GM21526 (cell line): ENCODE measurements around the gene CALD1.
A peak's percentile ranks its signal among the peaks of the same experiment; 100 is the strongest.

Source experiments
- ATAC-seq: cut with Tn5 transposase; IDR thresholded peaks from one replicate; pipeline ENCODE4 v1.9.1; 2021; ENCODE audit warnings: moderate library complexity; ENCODE audit not compliant: unreplicated experiment, low FRiP score

The CALD1 gene

DNA sequence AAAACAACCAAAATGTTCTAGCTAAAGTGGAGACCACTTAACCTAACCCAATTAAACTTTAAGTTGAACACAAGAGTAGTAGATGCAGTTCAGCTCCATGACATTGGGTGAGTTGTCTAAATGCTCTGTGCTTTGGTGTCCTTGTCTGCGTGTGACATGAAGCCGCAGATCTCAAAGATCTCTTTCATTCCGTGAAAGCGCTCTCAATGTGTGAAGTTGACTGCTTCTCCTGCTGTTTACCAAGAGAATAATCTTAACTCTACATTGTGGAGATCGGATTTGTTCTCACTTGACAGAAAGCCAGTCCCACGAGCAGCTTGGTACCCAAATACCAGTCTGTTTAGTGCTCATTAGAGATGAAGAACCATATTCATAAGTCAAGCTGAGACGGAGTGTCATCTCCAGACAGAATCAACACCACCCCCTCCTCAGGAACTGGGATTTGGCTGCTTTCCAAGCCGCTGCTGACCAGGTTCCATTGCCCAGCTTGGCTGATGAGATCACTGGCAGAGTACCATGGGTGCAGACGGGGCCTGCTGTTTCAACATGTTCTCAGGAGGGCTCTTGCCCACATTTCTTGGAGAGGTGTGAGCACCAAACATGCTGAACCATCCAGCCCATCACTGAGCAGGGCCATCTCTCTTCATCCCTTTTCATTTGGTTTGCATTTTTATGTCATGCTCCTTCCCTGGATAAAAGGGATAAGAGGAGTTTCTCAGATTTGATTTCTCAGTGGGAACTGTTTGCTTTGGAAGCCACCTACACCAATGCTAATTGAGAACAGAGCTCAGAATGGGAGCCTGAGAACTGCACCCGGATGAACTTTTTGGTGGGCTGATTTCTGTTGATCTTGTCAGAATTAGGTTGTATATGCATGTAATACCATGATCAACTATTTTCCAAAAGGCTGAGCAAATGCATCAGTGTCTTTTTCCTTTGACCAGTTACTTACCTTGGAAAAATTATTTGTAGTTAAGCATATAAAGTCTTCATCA lies 111.1 kb downstream of the CALD1 start:
- no peak for ATAC-seq

DNA sequence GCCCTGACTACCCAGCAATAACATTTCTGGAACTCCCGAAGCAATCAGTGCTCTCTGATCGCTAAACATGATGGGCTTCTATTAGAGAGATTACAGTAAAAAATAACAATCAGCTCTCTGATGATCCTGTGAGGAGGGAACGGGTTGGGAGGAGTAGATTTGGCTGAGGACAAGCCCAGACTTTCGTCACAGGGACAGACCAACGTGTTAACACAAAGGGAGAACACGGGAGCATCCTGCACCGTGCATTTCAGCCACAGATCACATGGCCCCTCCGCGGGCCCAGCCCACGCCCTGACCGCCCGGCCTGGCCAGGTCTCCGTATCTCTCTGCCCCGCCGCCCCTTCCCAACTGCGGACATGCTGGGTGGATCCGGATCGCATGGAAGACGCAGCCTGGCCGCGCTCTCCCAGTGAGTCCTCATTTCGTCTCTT lies 111.8 kb downstream of the CALD1 start:
- ATAC-seq, result no peak

DNA sequence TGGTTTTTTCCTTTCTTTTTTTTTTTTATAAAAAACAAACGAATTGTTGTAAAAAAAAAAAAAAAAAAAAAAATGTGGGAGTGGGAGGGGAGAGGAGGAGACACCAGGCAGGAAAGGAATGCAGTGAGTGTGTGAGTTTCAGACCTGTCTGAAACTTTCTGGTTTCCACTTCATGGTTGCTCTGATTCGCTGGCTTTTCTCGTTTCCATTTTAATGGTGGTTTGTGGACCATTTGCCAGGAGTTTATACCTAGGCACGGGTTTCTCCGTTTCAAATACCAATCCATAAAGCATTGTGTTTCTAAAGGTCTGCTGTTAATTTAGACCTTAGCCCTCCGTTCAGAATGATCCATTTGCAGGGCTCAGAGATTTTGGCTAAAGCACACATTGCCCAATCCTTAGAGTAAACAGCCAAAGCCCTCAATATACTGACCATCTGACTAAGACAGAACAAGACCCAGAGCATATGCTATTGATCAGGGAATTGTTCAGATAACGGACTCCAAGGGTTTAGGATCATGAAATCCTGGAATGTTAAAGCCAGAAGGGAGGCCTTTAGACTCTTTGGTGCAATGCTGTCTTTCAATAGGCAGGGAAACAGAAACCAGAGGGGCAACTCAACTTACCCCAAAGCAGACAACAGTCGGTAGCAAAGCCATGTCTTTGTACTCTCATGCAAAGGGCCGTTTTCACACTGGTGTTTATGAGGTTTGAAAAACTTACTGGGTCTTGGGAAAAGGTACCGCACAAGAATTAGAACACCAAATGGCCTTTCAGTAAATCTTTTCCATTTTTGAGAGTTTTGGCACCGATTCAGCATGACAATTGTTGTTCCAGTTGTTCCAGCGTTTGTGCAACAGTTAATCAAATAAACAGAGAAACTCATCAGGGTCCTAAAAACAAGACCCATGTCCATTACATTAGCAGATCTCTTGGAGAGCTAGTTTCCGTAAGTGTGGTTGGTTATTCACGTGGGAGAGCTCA lies 112.6 kb downstream of the CALD1 start:
- no peak for ATAC-seq

- no peak for ATAC-seq
Measured at GRCh38 chr7:134892963-134893362, 113.5 kb downstream of the CALD1 start.

- no peak for ATAC-seq
Measured at GRCh38 chr7:134893920-134894319, 114.5 kb downstream of the CALD1 start.

DNA sequence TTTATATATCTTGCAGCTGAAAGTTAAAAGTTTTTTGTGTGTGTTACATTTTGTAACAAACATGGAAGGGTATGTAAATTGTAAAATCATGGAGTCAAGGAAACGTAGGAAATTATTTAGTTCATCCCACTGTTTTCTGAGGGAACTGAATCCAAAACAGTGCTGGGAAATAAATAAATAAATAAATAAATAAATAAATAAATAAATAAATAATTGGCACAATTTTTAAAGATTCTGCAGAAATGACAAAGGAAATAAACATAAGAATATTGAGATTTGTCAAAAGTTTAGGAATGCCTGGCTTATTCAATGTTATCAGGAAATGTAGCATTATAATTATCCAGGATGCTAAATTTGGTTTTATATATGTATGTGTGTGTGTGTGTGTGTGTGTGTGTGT lies 115.5 kb downstream of the CALD1 start:
- ATAC-seq, result no peak

DNA sequence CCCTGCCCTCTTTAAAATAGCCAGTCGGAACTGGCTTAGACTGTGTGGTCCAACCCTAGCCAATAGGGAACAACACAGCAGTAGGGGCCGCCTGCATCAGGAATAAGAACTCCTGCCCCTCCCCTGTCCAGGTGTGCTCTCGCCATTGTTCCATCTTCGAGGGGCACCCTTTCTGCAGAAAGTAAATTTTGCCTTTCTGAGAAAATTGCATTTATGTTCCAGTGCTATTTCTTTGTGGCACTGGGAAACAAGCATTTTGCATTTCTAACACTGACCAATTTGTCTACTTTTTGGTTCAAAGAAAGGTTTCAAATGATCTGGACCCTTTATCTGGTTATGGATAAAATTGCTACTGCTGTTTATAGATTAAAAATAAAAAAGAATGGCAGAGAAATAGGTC lies 116.6 kb downstream of the CALD1 start:
- ATAC-seq, result no peak

GRCh38 chr7:134897936-134898335 lies 118.5 kb downstream of the CALD1 start:
- no peak for ATAC-seq

DNA sequence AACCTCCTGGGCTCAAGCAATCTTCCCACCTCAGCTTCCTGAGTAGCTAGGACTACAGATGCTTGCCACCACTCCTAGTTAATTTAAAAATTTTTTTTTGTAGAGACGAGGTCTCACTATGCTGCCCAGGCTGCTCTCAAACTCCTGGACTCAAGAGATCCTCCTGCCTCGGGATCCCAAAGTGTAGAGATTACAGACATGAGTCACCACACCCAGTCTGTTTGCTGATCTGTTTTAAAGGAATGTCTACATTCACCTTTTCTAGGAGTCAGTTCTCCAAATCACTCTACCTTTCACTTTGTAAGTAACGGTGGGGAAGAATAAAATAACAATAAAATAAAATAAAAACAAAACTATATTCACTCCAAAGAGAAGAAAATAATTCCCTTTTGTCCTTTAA lies 120.3 kb downstream of the CALD1 start:
- no peak for ATAC-seq

- peak; percentile 85 for ATAC-seq
Measured at GRCh38 chr7:134900166-134900982, 120.9 kb downstream of the CALD1 start.

DNA sequence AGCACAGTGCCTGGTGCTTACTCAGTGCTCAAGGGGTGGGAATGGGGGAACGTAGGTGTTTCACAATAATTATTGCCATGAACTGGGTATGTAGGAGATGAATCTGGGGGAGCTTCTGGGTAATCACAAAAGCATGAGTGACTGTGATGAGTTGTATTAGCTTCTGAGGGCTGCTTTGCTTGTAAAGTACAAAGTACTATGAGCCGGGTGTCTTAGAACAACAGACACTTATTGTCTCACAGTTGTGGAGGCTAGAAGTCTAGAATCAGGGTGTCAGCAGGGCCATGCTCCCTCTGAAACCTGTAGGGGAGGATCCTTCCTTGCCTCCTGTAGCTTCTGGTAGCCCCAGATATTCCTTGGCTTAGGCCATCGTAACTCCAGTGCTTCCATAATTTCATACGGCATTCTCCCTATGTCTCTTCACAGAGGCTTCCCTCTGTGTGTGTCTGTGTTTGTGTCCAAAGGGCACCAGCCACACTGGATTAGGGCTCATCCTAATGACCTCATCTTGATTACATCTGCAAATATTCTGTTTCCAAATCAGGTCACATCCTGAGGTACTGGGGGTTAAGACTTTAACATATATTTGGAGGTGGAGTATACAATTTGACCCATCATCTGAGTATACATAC lies 122.1 kb downstream of the CALD1 start:
- no peak for ATAC-seq

GRCh38 chr7:134902058-134902457 lies 122.6 kb downstream of the CALD1 start:
- ATAC-seq, result no peak

- ATAC-seq, result no peak
Measured at GRCh38 chr7:134903073-134903790, 123.8 kb downstream of the CALD1 start.

- no peak for ATAC-seq
Measured at GRCh38 chr7:134905375-134905774, 125.9 kb downstream of the CALD1 start.

DNA sequence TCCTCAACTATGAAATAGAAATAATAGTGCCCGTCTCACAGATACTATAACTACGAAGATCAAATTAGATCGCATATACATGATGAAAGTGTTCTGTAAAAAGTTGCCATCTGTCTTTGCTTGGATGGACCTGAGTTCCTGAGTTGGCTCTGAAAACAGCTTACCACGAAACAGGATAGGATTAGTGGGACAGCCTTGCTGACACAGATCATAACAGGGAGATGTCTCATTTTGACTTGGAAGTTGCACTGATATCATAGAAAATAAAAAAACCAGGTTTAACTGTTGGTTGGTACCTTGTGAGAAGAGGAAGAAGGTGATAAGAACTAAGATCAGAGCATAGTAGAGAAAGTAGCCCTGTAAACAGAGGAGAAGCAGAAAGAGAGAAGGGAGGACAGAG lies 127.6 kb downstream of the CALD1 start:
- ATAC-seq, result no peak

- ATAC-seq, result no peak
Measured at GRCh38 chr7:134907639-134908038, 128.2 kb downstream of the CALD1 start.

GRCh38 chr7:134908289-134908688 lies 128.9 kb downstream of the CALD1 start:
- no peak for ATAC-seq

DNA sequence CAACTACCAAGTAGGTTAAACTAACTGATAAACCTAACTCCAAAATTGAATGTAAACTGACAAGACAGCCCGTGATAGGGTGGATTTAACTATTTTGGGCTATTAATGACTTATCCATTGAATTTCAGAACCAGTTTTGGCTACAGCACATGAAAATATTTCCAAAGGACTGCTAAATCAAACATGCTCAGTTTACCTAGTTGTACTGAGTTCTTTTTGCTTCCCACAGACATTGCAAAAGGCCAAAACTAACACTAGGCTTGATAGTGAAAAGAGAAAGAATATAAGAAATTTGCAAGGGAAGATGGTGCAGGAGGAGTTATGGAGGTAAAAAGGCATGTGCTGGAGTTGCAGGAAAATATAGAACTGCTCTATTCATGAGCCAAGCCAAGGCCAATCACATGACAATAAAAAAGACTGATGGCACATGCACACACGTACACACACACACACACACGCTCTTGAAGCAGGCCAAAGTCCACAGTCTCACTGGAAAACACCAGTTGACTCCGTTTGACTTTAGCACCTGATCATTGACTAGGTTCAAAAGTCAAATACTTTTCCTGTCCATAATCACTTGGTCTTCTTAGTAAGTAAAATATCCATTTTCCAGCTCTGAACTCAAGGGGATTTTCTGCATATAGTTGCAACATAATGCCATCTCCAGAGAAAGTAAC lies 130.9 kb downstream of the CALD1 start:
- no peak for ATAC-seq

- no peak for ATAC-seq
Measured at GRCh38 chr7:134910968-134911367, 131.5 kb downstream of the CALD1 start.
